H1 (cell line): ENCODE results near the gene IBSP. TPM values are rescaled to one million over a fixed set of nuclear protein-coding genes. Genes with fewer than 3 reads are reported as not detected.

Experiments used
- CTCF ChIA-PET: fragments of 300-600 bp; sonication (Branson Sonifier 250); formaldehyde crosslinking; loops from one replicate; lab custom pipeline; 2021; ENCODE audit not compliant: partially characterized antibody; lab: Charles Lee
- POLR2A ChIA-PET: fragments of 300-600 bp; sonication (Branson Sonifier 250); formaldehyde crosslinking; loops from one replicate; lab custom pipeline; 2021; ENCODE audit warnings: inconsistent platforms; ENCODE audit not compliant: partially characterized antibody; lab: Charles Lee
- DNase-seq, 2 experiments: peaks; one replicate each; pipeline versions ENCODE4 v3.0.0 to v3.0.0-alpha.2; 2010 to 2022; ENCODE audit warnings: low spot score in 2 of 2, low read depth in 1 of 2, mixed read lengths in 1 of 2
- FAIRE-seq: peaks from 2 replicates; lab custom pipeline; 2011; peaks lifted over from hg19 to GRCh38; lab: Jason Lieb, UNC
- H2AFZ ChIP-seq: 2 replicates; pipeline ENCODE4 v1.8.1; 2012; ENCODE audit warnings: low read length, inconsistent platforms
- H2AK5ac ChIP-seq: 2 replicates; pipeline ENCODE4 v1.6.1; 2013; ENCODE audit warnings: low read depth, low read length
- H2BK120ac ChIP-seq: replicated peaks from 2 replicates; pipeline ENCODE3; 2013; ENCODE audit warnings: low read depth, low read length, inconsistent platforms
- H2BK12ac ChIP-seq: 2 replicates; pipeline ENCODE4 v1.6.1; 2013; ENCODE audit warnings: low read depth, low read length
- H2BK15ac ChIP-seq: 2 replicates; pipeline ENCODE4 v1.6.1; 2013; ENCODE audit warnings: low read length
- H2BK20ac ChIP-seq: 2 replicates; pipeline ENCODE4 v1.6.1; 2013; ENCODE audit warnings: low read length
- H2BK5ac ChIP-seq: 2 replicates; pipeline ENCODE4 v1.6.1; 2013; ENCODE audit warnings: low read depth, low read length
- H3K14ac ChIP-seq: 2 replicates; pipeline ENCODE4 v1.6.1; 2013; ENCODE audit warnings: inconsistent platforms; ENCODE audit not compliant: insufficient read length
- H3K18ac ChIP-seq: 2 replicates; pipeline ENCODE4 v1.6.1; 2013; ENCODE audit warnings: low read length; ENCODE audit errors: extremely low read depth
- H3K23ac ChIP-seq: 2 replicates; pipeline ENCODE4 v1.6.1; 2013; ENCODE audit warnings: inconsistent platforms; ENCODE audit not compliant: insufficient read length
- H3K23me2 ChIP-seq: 2 replicates; pipeline ENCODE4 v1.6.1; 2013; ENCODE audit warnings: low read depth, low read length
- H3K27ac ChIP-seq: 2 replicates; pipeline ENCODE4 v1.6.1; 2011; ENCODE audit warnings: low read depth, low read length, inconsistent platforms
- H3K27me3 ChIP-seq, 4 experiments: replicated peaks in 1 of 4; 1 replicate in 1 of 4; 2 replicates in 3 of 4; pipeline versions ENCODE4 v1.6.1 to v1.8.1; 2011 to 2013; ENCODE audit warnings: low read length in 3 of 4, mild to moderate bottlenecking in 3 of 4, inconsistent platforms in 2 of 4, mixed read lengths in 2 of 4, moderate library complexity in 1 of 4; ENCODE audit not compliant: control insufficient read depth in 3 of 4, insufficient read depth in 3 of 4; ENCODE audit errors: extremely low read depth in 1 of 4
- H3K36me3 ChIP-seq, 4 experiments: 2 replicates each; pipeline versions ENCODE4 v1.6.1 to v1.8.1; 2011 to 2013; ENCODE audit warnings: mild to moderate bottlenecking in 4 of 4, low read length in 3 of 4, moderate library complexity in 2 of 4, control low read depth in 1 of 4, inconsistent platforms in 1 of 4; ENCODE audit not compliant: insufficient read depth in 4 of 4, control insufficient read depth in 2 of 4
- H3K4ac ChIP-seq: replicated peaks from 2 replicates; pipeline ENCODE3; 2013; ENCODE audit warnings: low read length, low read depth, mixed read lengths, inconsistent platforms; ENCODE audit not compliant: insufficient read length
- H3K4me1 ChIP-seq, 4 experiments: replicated peaks in 1 of 4; 1 replicate in 1 of 4; 2 replicates in 3 of 4; pipeline versions ENCODE4 v1.6.1 to v1.8.1; 2011 to 2013; ENCODE audit warnings: low read length in 3 of 4, inconsistent platforms in 2 of 4, mixed read lengths in 1 of 4; ENCODE audit not compliant: insufficient read depth in 4 of 4, control insufficient read depth in 3 of 4
- H3K4me2 ChIP-seq, 2 experiments: 2 replicates each; pipeline versions ENCODE4 v1.6.1 to v1.8.1; 2011 to 2013; ENCODE audit warnings: low read depth in 2 of 2, low read length in 2 of 2, control low read depth in 1 of 2, inconsistent platforms in 1 of 2, mild to moderate bottlenecking in 1 of 2; ENCODE audit not compliant: insufficient read depth in 1 of 2
- H3K4me3 ChIP-seq, 4 experiments: fragments of 200-600, 300-600 bp in 1 of 4; sonication (generic), shearing (Covaris generic), sonication (Bioruptor Twin) in 1 of 4; 2 replicates each; pipeline versions ENCODE4 v1.5.1 to v1.8.1; 2011 to 2016; ENCODE audit warnings: low read length in 4 of 4, low read depth in 3 of 4, control low read depth in 2 of 4, inconsistent platforms in 2 of 4, mild to moderate bottlenecking in 2 of 4, mixed read lengths in 1 of 4, moderate library complexity in 1 of 4; ENCODE audit not compliant: insufficient read depth in 2 of 4; ENCODE audit errors: extremely low read depth in 1 of 4
- H3K56ac ChIP-seq: replicated peaks from 2 replicates; pipeline ENCODE3; 2013; ENCODE audit warnings: low read depth, mild to moderate bottlenecking, mixed read lengths, low read length, inconsistent platforms; ENCODE audit not compliant: insufficient read length
- H3K79me1 ChIP-seq: 2 replicates; pipeline ENCODE4 v1.6.1; 2013; ENCODE audit warnings: low read depth, low read length, control low read depth
- H3K79me2 ChIP-seq, 2 experiments: 2 replicates each; pipeline versions ENCODE4 v1.6.1 to v1.8.1; 2012 to 2013; ENCODE audit warnings: low read length in 2 of 2, mild to moderate bottlenecking in 2 of 2, inconsistent platforms in 1 of 2; ENCODE audit not compliant: insufficient read depth in 2 of 2, control insufficient read depth in 1 of 2
- H3K9ac ChIP-seq, 4 experiments: replicated peaks in 1 of 4; 1 replicate in 1 of 4; 2 replicates in 3 of 4; pipeline versions ENCODE4 v1.6.1 to v1.8.1; 2011 to 2013; ENCODE audit warnings: low read depth in 3 of 4, low read length in 3 of 4, control low read depth in 2 of 4, mild to moderate bottlenecking in 2 of 4, moderate library complexity in 2 of 4, inconsistent platforms in 1 of 4; ENCODE audit errors: extremely low read depth in 1 of 4
- H3K9me3 ChIP-seq, 2 experiments: 2 replicates each; pipeline versions ENCODE4 v1.6.1 to v1.8.1; 2012 to 2013; ENCODE audit warnings: mild to moderate bottlenecking in 2 of 2, moderate library complexity in 2 of 2, control low read depth in 1 of 2, inconsistent platforms in 1 of 2, low read depth in 1 of 2, low read length in 1 of 2, mixed read lengths in 1 of 2; ENCODE audit not compliant: insufficient read depth in 2 of 2
- H4K20me1 ChIP-seq, 2 experiments: replicated peaks in 1 of 2; 2 replicates each; pipeline versions ENCODE3 to v1.8.1; 2011 to 2013; ENCODE audit warnings: inconsistent platforms in 2 of 2, low read length in 2 of 2, mild to moderate bottlenecking in 1 of 2; ENCODE audit not compliant: insufficient read depth in 2 of 2, control insufficient read depth in 1 of 2
- H4K5ac ChIP-seq: 2 replicates; pipeline ENCODE4 v1.6.1; 2013; ENCODE audit warnings: low read length, low read depth, mixed read lengths, inconsistent platforms; ENCODE audit not compliant: insufficient read length
- H4K8ac ChIP-seq: 2 replicates; pipeline ENCODE4 v1.8.0; 2013; ENCODE audit warnings: mild to moderate bottlenecking, moderate library complexity, low read length, inconsistent platforms; ENCODE audit not compliant: insufficient read depth; ENCODE audit errors: extremely low read depth
- H4K91ac ChIP-seq: replicated peaks from 2 replicates; pipeline ENCODE3; 2013; ENCODE audit warnings: low read length, mixed read lengths, inconsistent platforms; ENCODE audit not compliant: insufficient read length
- MAFK ChIP-seq: IDR thresholded peaks from 2 replicates; pipeline ENCODE4 v1.6.1; 2012; ENCODE audit warnings: low read depth, mild to moderate bottlenecking, improper control_type of control experiment, low read length
- TEAD4 ChIP-seq: IDR thresholded peaks from 2 replicates; pipeline ENCODE4 v1.6.1; 2012; ENCODE audit warnings: low read depth, low read length, inconsistent platforms, mixed read lengths
- polyA plus RNA-seq, 7 experiments: library from polyadenylated mRNA; depleted of rRNA in 3 of 7; stranded (reverse) in 5 of 7; unstranded in 2 of 7; fragments of >200 nt in 5 of 7; fragments of 200-250 nt in 2 of 7; gene quantifications; 1 replicate in 5 of 7; 2 replicates in 1 of 7; 4 replicates in 1 of 7; pipeline versions ENCODE4 v1.2.1 to v1.2.3, GENCODE V29; 2011 to 2013; ENCODE audit warnings: missing spikeins in 2 of 7, mixed read lengths in 2 of 7
- total RNA-seq: library from RNA; stranded (reverse); fragmentation: NEBNext Ultra II Directional; extraction: Animal tissue kit (Norgen Biotek cat#: 25700); gene quantifications from 2 replicates; pipeline ENCODE4 v1.2.1, GENCODE V29; 2021

Gene IBSP
- total and polyA plus RNA-seq, 2 of the 8 experiments (the other 6 are each of a cell fraction or from before 2014, with no cell fraction given), result not detected

DNA sequence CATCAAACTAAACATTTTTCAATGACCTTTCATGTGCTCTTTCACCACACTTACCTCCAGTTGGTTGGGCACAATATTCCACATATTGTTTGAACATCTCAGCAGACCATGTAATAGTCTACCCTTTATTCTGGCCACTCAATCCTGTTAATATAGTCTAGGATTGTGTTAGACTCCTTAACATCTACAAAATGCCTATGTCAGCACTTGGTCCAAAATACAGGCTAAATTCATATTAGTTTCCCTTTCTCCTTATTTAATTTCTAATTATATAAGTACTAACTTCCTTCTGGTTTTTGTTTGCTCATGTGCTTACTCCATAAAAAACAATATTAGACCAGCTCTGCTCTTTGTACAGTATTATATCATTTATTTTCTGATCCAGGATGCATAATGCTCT is 54.5 kb downstream of the IBSP start:
- H3K23me2 ChIP-seq, result no peaks in the 10 kb centered on the region
- DNase-seq (no peak), FAIRE-seq (no peak)
- H3K23ac ChIP-seq, result no peak overlapping the region
- H2BK15ac ChIP-seq, result no peak overlapping the region
- H3K79me2 ChIP-seq, result peaks cover 0 to 11% of the 10 kb centered on the region in 2 experiments; a peak in 2 of 4 replicates
- H3K9me3 ChIP-seq, result no peaks in the 10 kb centered on the region
- H3K27ac ChIP-seq, result no peak overlapping the region
- no peak overlapping the region for H2AK5ac ChIP-seq
- no peaks in the 10 kb centered on the region for H3K79me1 ChIP-seq
- POLR2A ChIA-PET, result interaction anchor here (1.2 to 19.5 kb wide), 4 partner anchors 9 to 76 kb away, joined by 3 to 369 read pairs (median 12); no protein-coding TSS in a partner anchor
- H4K91ac ChIP-seq, result no peak overlapping the region
- H4K8ac ChIP-seq, result no peak overlapping the region
- H3K4me1 ChIP-seq, result peaks cover 0 to 14% (median 7%) of the 10 kb centered on the region in 4 experiments; a peak in 5 of 7 replicates
- H4K20me1 ChIP-seq, result no peaks in the 10 kb centered on the region
- H3K4ac ChIP-seq, result no peak overlapping the region
- no peak overlapping the region for H3K9ac ChIP-seq
- no peaks in the 10 kb centered on the region for H3K27me3 ChIP-seq
- H3K4me3 ChIP-seq, result peak overlapping the region in 1 of 4 experiments; percentile 16; a peak in 1 of 8 replicates
- no peaks in the 10 kb centered on the region for H3K36me3 ChIP-seq
- no peak overlapping the region for H3K4me2 ChIP-seq
- CTCF ChIA-PET, result interaction anchor here (0.6 to 4.3 kb wide), 16 partner anchors 8 to 594 kb away, joined by 3 to 28 read pairs (median 6); partner anchors contain the start of gene SPP1
- no peak overlapping the region for H4K5ac ChIP-seq
- H3K18ac ChIP-seq, result no peak overlapping the region
- no peak overlapping the region for H2AFZ ChIP-seq
- no peak overlapping the region for H3K56ac ChIP-seq
- H3K14ac ChIP-seq, result no peak overlapping the region
- peak overlapping the region; percentile 11 for H2BK120ac ChIP-seq
- no peak overlapping the region for H2BK20ac ChIP-seq
- no peak for TF ChIP-seq TEAD4
- TF ChIP-seq MAFK, result peak; percentile 67; the same call in 1 of the 2 replicates
- peak overlapping the region; percentile 30; the same call in 1 of the 2 replicates for H2BK12ac ChIP-seq
- H2BK5ac ChIP-seq, result peak overlapping the region; percentile 54; the same call in 1 of the 2 replicates
